ENCODE data around the gene SLC35G3. TPM values are rescaled to one million over a fixed set of nuclear protein-coding genes. Genes with fewer than 3 reads are reported as not detected.

The SLC35G3 gene
- total RNA-seq, 1 donor from 2014 or later = not detected

DNA sequence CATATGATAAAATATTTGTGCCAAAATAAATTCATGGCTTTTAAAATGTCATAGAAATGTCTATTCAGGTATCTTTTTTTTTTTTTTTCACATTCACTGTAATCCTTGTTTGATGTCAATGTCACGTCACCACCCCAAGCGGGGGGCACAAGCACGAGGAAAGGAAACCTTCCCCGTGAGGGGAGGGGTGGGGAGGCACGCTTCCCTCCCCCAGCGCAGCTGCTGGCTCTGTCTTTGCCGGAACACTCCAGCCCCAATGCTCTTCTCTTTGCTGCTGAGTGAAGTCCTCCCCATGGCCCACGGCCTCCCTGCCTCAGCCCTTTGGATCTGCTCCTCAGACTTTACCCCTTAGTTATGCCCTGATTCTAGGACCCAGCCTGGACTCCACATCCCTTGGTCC is 1.5 kb downstream of the SLC35G3 start:
- Mint-ChIP-seq H3K4me3 (no peak overlapping the region), H3K4me1 (no peaks in the 10 kb centered on the region), H3K27ac (no peak overlapping the region), H3K9me3 (peaks cover 7% of the 10 kb centered on the region), H3K36me3 (peaks cover 4% of the 10 kb centered on the region), H3K27me3 (ENCODE audit: low read depth) (peaks cover 27% of the 10 kb centered on the region)
- DNase-seq (ENCODE audit: low spot score in 2 of 2, unreplicated experiment in 2 of 2) = no peak
- TF ChIP-seq, protein P1, sequence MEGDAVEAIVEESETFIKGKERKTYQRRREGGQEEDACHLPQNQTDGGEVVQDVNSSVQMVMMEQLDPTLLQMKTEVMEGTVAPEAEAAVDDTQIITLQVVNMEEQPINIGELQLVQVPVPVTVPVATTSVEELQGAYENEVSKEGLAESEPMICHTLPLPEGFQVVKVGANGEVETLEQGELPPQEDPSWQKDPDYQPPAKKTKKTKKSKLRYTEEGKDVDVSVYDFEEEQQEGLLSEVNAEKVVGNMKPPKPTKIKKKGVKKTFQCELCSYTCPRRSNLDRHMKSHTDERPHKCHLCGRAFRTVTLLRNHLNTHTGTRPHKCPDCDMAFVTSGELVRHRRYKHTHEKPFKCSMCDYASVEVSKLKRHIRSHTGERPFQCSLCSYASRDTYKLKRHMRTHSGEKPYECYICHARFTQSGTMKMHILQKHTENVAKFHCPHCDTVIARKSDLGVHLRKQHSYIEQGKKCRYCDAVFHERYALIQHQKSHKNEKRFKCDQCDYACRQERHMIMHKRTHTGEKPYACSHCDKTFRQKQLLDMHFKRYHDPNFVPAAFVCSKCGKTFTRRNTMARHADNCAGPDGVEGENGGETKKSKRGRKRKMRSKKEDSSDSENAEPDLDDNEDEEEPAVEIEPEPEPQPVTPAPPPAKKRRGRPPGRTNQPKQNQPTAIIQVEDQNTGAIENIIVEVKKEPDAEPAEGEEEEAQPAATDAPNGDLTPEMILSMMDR (IDR thresholded peaks at IDR 0.05; ENCODE audit: unreplicated experiment) = no peak

DNA sequence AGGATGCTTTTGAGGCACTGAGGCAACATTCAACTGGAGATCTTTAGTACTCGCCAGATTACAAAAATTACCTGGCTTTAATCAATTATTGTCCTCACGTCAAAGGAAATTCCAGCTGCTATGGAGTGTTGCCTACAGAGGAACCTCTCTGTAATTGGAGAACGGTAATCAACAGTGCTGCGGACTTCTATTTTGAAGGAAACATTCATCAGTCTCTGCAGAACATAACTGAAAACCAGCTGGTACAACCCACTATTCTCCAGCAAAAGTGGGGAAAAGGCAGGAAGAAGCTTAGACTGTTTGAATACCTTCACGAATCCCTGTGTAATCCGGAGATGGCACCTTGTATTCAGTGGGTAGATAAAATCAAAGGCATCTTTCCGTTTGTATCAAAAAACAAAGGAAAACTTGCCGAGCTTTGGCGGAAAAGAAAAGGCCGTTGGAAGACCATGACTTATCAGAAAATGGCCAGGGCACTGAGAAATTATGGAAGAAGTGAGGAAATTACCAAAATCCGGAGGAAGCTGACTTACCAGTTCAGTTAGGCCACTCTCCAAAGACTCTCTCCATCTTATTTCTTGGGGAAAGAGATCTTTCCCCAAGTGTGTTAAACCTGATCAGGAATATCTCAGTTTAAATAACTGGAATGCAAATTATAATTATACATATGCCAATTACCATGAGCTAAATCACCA is 3.0 kb downstream of the SLC35G3 start:
- Mint-ChIP-seq H3K4me3 (no peak overlapping the region), H3K27ac (no peak overlapping the region), H3K4me1 (no peaks in the 10 kb centered on the region), H3K27me3 (ENCODE audit: low read depth) (peaks cover 37% of the 10 kb centered on the region), H3K9me3 (no peaks in the 10 kb centered on the region), H3K36me3 (peaks cover under 1% of the 10 kb centered on the region)
- DNase-seq (ENCODE audit: low spot score in 2 of 2, unreplicated experiment in 2 of 2) = no peak
- TF ChIP-seq, protein P1 (IDR thresholded peaks at IDR 0.05; ENCODE audit: unreplicated experiment) = no peak

DNA sequence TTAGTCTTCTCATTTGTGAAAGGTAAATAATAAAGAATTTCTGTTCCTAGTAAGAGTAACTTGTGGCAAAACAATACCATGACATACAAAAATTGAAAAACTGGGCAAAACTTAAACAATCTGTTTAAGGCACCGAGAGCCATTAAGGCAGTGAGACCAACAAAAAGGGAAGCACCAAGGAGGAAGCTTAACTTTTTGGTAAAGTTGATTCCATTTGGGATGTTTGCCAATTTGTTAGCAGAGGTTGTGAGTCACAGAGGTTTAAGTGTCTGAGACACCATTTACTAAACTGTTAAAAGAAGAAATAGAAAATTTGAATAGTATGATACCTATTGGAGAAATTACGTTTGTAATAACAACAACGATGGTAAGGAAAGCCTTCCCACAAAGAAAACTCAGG is 4.9 kb downstream of the SLC35G3 start:
- Mint-ChIP-seq H3K4me1 (no peaks in the 10 kb centered on the region), H3K9me3 (no peaks in the 10 kb centered on the region), H3K27me3 (ENCODE audit: low read depth) (peaks cover 47% of the 10 kb centered on the region), H3K36me3 (no peaks in the 10 kb centered on the region), H3K27ac (no peak overlapping the region), H3K4me3 (no peak overlapping the region)
- DNase-seq (ENCODE audit: low spot score in 2 of 2, unreplicated experiment in 2 of 2) = no peak
- TF ChIP-seq, protein P1 (IDR thresholded peaks at IDR 0.05; ENCODE audit: unreplicated experiment) = no peak

DNA sequence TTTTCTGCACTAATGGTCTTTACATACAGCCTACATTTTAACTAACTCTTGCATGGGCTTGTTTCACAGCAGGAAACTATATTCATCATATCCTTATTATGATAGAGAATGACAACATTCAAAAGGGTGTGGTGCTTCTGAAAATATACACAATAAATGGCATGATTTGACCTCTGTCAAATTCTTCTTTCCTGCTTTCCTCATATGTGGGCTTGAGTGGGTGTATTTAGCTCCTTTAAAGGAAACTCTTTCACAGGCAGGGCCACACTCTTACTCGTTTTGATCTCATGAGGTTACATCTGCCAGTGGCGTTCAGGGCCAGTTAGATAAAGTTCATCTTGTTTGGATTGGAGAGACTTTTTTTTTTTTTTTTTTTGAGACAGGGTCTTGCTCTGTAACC is 6.1 kb downstream of the SLC35G3 start:
- no peak overlapping the region for H3K4me3 Mint-ChIP-seq
- H3K27ac Mint-ChIP-seq = no peak overlapping the region
- TF ChIP-seq, protein P1 (IDR thresholded peaks at IDR 0.05; ENCODE audit: unreplicated experiment) = no peak
- H3K36me3 Mint-ChIP-seq = no peaks in the 10 kb centered on the region
- peaks cover 55% of the 10 kb centered on the region for H3K27me3 Mint-ChIP-seq (ENCODE audit: low read depth)
- no peaks in the 10 kb centered on the region for H3K9me3 Mint-ChIP-seq
- no peaks in the 10 kb centered on the region for H3K4me1 Mint-ChIP-seq
- DNase-seq (ENCODE audit: low spot score in 2 of 2, unreplicated experiment in 2 of 2) = no peak

DNA sequence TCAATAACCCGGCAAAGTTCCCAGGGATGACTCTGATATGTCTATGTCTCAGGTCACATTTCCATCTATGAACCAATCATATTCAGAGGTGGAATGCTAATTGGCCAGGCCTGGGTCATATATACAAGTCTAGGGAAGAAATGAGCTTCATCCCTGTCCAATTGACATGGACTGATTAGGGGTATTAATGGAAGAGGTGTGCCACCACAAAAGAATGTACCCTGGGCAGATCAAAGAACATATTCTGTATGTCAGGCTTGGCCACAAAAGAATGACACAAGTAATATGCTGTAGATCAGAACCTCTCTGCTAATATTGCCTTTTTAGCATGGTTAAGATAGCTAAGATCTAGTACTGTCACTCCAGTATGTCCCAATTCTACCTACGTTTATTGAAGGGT is 6.7 kb downstream of the SLC35G3 start:
- no peaks in the 10 kb centered on the region for H3K36me3 Mint-ChIP-seq
- no peaks in the 10 kb centered on the region for H3K4me1 Mint-ChIP-seq
- no peak overlapping the region for H3K4me3 Mint-ChIP-seq
- no peaks in the 10 kb centered on the region for H3K9me3 Mint-ChIP-seq
- DNase-seq (ENCODE audit: low spot score in 2 of 2, unreplicated experiment in 2 of 2) = no peak
- TF ChIP-seq, protein P1 (IDR thresholded peaks at IDR 0.05; ENCODE audit: unreplicated experiment) = no peak
- peaks cover 60% of the 10 kb centered on the region for H3K27me3 Mint-ChIP-seq (ENCODE audit: low read depth)
- H3K27ac Mint-ChIP-seq = no peak overlapping the region
